Measurements from ENCODE around the gene SUPT16H. TPM values are rescaled to one million over a fixed set of nuclear protein-coding genes. Genes with fewer than 3 reads are reported as not detected.
"Not testable (repeated sequence)": the region's sequence is repeated elsewhere in the genome, so short reads cannot be mapped to it uniquely, and the experiment has no call there.

Gene SUPT16H
- total and polyA plus RNA-seq, 2 donors (not counting 1 experiment from before 2014, with no cell fraction given), result 28.3 to 78.3 TPM

DNA sequence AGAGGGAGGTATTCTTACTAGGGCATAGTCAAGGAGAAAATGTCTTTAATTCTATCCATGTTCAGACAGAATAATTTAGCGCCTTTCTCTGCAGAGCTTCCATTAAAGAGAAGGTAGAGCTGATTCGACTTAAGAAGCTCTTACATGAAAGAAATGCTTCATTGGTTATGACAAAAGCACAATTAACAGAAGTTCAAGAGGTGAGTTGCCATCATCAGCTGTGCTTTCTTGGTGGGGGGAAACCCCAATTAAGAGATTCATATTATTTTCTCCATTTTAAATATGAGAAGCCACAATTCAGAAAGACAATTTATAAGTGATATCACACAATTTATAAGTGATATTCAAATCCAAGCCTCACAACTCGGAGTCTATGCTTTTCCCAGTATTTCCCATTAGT is 76.2 kb downstream of the SUPT16H start:
- H2AFZ ChIP-seq (ENCODE audit: insufficient read depth, low read depth, low read length, poor library complexity, severe bottlenecking), result peak overlapping the region; percentile 81
- H3K4me1 Mint-ChIP-seq, result peaks cover 26% of the 10 kb centered on the region

DNA sequence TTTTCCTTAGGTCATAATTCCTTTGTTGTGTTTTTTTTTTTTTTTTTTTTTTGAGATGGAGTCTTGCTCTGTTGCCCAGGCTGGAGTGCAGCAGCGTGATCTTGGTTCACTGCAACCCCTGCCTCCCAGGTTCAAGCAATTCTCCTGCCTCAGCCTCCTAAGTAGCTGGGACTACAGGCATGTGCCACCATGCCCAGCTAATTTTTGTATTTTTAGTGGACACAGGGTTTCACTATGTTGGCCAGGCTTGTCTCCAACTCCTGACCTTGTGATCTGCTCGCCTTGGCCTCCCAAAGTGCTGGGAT is 81.0 kb downstream of the SUPT16H start:
- DNase-seq; H3K4me2 ChIP-seq (replicated peaks; ENCODE audit: low read depth, low read length, poor library complexity, severe bottlenecking); H3K27me3 Mint-ChIP-seq; H3K79me2 ChIP-seq (ENCODE audit: control insufficient read depth, insufficient read depth, low read length); H3K9ac ChIP-seq (ENCODE audit: low read length); H2AFZ ChIP-seq (ENCODE audit: insufficient read depth, low read depth, low read length, poor library complexity, severe bottlenecking); intact Hi-C loops (cut with micrococcal nuclease); H3K36me3 ChIP-seq (replicated peaks in 1 of 2; ENCODE audit: control extremely low read depth in 1 of 2, control insufficient read depth in 1 of 2, extremely low read depth in 1 of 2, insufficient read depth in 2 of 2, low read length in 1 of 2); H3K27ac ChIP-seq (ENCODE audit: low read length in 2 of 2); H4K20me1 ChIP-seq (ENCODE audit: control insufficient read depth, insufficient read depth, low read length, poor library complexity, severe bottlenecking); H3K4me3 Mint-ChIP-seq; H3K4me3 ChIP-seq (ENCODE audit: control extremely low read depth in 1 of 5, extremely low read depth in 1 of 5, insufficient read depth in 1 of 5, low read depth in 2 of 5, low read length in 4 of 5); H3K27ac Mint-ChIP-seq; H3K27me3 ChIP-seq (replicated peaks in 1 of 4; ENCODE audit: control extremely low read depth in 1 of 4, control insufficient read depth in 3 of 4, insufficient read depth in 4 of 4, low read length in 3 of 4); H3K9me3 ChIP-seq (ENCODE audit: control extremely low read depth in 1 of 3, control insufficient read depth in 2 of 3, insufficient read depth in 1 of 3, low read length in 2 of 3); H3K9me3 Mint-ChIP-seq (ENCODE audit: insufficient read depth); ATAC-seq (ENCODE audit: low read depth): not testable (repeated sequence)
- POLR2A ChIA-PET, result interaction anchor here (0.7 kb wide), 1 partner anchor 32 kb away, joined by 9 read pairs; no protein-coding TSS in a partner anchor
- CTCF ChIA-PET, result interaction anchor here (1.1 kb wide), 1 partner anchor 17 kb away, joined by 3 read pairs; no protein-coding TSS in a partner anchor
- peaks cover 22% of the 10 kb centered on the region for H3K4me1 Mint-ChIP-seq
- WGBS (ENCODE audit: insufficient coverage), result 100% methylated on average over 1 of the region's 2 CpGs
- peaks cover 6 to 17% of the 10 kb centered on the region in 2 donors for H3K4me1 ChIP-seq (ENCODE audit: control insufficient read depth in 2 of 2, insufficient read depth in 2 of 2, low read length in 2 of 2)

More for the DNA sequence above, 76.2 kb downstream of the SUPT16H start:
- no peaks in the 10 kb centered on the region for H3K27me3 Mint-ChIP-seq
- Histone ChIP-seq H3K27me3 (replicated peaks in 1 of 4; ENCODE audit: control extremely low read depth in 1 of 4, control insufficient read depth in 3 of 4, insufficient read depth in 4 of 4, low read length in 3 of 4) (no peaks in the 10 kb centered on the region), H3K9me3 (ENCODE audit: control extremely low read depth in 1 of 3, control insufficient read depth in 2 of 3, insufficient read depth in 1 of 3, low read length in 2 of 3) (no peaks in the 10 kb centered on the region), H3K9ac (ENCODE audit: low read length) (peak overlapping the region; percentile 68), H3K4me2 (replicated peaks; ENCODE audit: low read depth, low read length, poor library complexity, severe bottlenecking) (peak overlapping the region; percentile 76), H3K27ac (ENCODE audit: low read length in 2 of 2) (peak overlapping the region; percentile 70 to 76), H3K4me3 (ENCODE audit: control extremely low read depth in 1 of 5, extremely low read depth in 1 of 5, insufficient read depth in 1 of 5, low read depth in 2 of 5, low read length in 4 of 5) (peak overlapping the region in 1 of 5 experiments; percentile 56), H3K36me3 (replicated peaks in 1 of 2; ENCODE audit: control extremely low read depth in 1 of 2, control insufficient read depth in 1 of 2, extremely low read depth in 1 of 2, insufficient read depth in 2 of 2, low read length in 1 of 2) (no peaks in the 10 kb centered on the region), H4K20me1 (ENCODE audit: control insufficient read depth, insufficient read depth, low read length, poor library complexity, severe bottlenecking) (no peaks in the 10 kb centered on the region), H3K4me1 (ENCODE audit: control insufficient read depth in 2 of 2, insufficient read depth in 2 of 2, low read length in 2 of 2) (peaks cover 20 to 23% of the 10 kb centered on the region in 2 donors), H3K79me2 (ENCODE audit: control insufficient read depth, insufficient read depth, low read length) (no peaks in the 10 kb centered on the region)
- intact Hi-C loops (cut with micrococcal nuclease), result loop anchor here (1.0 to 2.0 kb wide), 4 partner anchors 10 to 77 kb away; partner anchors contain the start of genes HNRNPC and SUPT16H
- H3K27ac Mint-ChIP-seq, result peak overlapping the region; percentile 84
- DNase-seq (peak; percentile 63), ATAC-seq (ENCODE audit: low read depth) (no peak)
- no peaks in the 10 kb centered on the region for H3K9me3 Mint-ChIP-seq (ENCODE audit: insufficient read depth)
- POLR2A ChIA-PET, result interaction anchor here (0.5 to 1.0 kb wide), 4 partner anchors 8 to 77 kb away, joined by 3 to 7 read pairs (median 4); partner anchors contain the start of gene SUPT16H
- peak overlapping the region; percentile 80 for H3K4me3 Mint-ChIP-seq
- TF ChIP-seq EZH2 (IDR thresholded peaks at IDR 0.05; ENCODE audit: borderline replicate concordance, insufficient read depth, low read depth, low read length, poor library complexity, severe bottlenecking), result no peak
- TF ChIP-seq, protein P1, sequence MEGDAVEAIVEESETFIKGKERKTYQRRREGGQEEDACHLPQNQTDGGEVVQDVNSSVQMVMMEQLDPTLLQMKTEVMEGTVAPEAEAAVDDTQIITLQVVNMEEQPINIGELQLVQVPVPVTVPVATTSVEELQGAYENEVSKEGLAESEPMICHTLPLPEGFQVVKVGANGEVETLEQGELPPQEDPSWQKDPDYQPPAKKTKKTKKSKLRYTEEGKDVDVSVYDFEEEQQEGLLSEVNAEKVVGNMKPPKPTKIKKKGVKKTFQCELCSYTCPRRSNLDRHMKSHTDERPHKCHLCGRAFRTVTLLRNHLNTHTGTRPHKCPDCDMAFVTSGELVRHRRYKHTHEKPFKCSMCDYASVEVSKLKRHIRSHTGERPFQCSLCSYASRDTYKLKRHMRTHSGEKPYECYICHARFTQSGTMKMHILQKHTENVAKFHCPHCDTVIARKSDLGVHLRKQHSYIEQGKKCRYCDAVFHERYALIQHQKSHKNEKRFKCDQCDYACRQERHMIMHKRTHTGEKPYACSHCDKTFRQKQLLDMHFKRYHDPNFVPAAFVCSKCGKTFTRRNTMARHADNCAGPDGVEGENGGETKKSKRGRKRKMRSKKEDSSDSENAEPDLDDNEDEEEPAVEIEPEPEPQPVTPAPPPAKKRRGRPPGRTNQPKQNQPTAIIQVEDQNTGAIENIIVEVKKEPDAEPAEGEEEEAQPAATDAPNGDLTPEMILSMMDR (IDR thresholded peaks at IDR 0.05), result no peak
- no CpG with 5 or more reads among the region's 3 CpGs for WGBS (ENCODE audit: insufficient coverage)
- CTCF ChIA-PET, result interaction anchor here (1.0 kb wide), 1 partner anchor 77 kb away, joined by 3 read pairs; no protein-coding TSS in a partner anchor
